ENCODE data around the gene SLC2A13.
A peak's percentile ranks its signal among the peaks of the same experiment; 100 is the strongest.
"Not testable (repeated sequence)": the region's sequence is repeated elsewhere in the genome, so short reads cannot be mapped to it uniquely, and the experiment has no call there.

Gene SLC2A13

DNA sequence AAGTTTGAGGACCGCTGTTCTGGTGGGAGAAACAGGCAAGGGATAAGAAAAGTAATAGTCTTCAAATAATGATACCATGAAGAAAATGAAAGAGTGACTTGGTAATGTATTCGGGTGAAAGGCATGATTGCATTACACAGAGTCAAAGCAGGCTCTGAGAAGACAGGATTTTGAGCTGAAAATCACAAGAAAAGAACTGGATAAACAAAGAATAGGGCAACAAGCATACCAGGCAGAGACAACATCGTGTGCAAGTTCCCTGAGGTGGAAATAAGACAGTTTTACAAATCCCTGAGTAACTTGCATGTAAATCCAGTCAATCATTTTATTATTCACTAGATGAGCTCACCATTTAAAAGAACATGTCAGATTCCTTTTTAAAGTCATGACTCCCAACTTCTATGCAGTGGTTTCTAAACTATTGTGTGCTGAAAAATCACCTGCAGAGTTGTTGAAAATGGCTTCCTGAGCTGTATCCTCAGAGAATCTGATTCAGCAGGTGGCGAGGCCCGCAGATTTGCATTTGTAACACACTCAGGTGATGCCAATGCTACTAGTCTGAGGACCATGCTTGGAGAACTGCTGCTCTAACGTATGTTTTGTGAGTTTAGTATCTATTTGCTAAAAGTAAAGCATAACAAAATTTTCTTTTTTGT is 353.3 kb downstream of the SLC2A13 start:
- DNase-seq (ENCODE audit: low read depth) = no peak

DNA sequence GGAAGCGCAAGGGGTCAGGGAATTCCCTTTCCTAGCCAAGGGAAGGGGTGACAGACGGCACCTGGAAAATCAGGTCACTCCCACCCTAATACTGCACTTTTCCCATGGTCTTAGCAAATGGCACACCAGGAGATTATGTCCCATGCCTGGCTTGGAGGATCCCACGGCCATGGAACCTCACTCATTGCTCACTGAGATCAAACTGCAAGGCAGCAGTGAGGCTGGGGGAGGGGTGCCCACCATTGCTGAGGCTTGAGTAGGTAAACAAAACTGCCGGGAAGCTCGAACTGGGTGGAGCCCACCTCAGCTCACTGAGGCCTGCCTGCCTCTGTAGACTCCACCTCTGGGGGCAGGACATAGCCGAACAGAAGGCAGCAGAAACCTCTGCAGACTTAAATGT is 359.7 kb downstream of the SLC2A13 start:
- not testable (repeated sequence) for DNase-seq (ENCODE audit: low read depth)

DNA sequence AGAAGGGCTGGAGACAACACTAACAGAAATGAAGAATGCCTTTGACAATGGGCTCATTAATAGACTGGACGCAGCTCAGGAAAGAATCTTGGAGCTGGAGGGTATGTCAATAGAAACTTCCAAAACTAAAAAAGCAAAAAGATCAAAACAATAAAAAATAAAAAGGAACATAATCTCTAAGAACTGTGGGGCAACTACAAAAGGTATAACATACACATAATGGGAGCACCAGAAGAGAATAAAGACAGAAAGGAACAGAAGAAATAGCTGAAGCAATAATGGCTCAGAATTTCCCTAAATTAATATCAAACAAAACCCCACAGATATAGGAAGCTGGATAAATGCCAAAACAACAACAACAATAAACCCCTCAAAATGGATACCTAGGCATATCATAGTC is 362.2 kb downstream of the SLC2A13 start:
- DNase-seq (ENCODE audit: low read depth) = no peak

DNA sequence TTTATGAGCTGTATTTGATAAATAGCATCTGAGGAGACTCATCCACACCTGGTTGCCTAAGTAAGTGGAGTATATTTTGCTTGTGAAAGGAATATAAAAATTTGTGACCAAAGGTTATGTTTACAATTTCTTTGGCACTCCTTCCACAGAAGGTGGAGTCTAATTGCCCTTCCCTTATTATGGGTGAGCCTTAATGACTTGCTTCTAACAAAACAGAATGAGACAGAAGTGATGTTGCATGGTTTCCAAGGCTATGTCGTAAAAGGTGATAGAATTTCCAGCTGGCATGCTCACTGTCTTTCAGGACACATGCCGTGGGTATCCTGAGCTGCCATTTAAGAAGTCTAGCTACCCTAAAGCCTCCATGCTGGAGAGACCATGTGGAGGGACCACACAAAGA is 369.5 kb downstream of the SLC2A13 start:
- DNase-seq (ENCODE audit: low read depth) = no peak

DNA sequence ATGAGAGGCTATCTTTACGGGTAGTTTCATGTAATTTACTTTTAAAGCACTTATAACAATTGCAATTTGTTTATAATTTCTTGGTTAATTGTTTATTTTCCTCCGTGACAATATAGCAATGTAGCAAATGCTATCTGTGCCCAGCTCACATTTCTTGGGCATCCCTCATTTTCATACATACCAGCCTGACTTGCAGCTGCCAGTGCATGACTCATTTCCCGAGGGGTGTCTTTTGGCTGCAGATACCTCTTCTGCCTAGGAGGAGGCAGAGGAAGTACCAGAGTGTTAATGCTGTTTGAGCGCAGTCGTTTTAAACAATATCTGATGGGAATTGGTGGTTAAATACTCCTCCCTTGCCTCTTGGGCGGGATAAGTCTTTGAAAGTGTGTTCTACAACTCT is 382.1 kb downstream of the SLC2A13 start:
- peak; percentile 53 for DNase-seq (ENCODE audit: low read depth)

DNA sequence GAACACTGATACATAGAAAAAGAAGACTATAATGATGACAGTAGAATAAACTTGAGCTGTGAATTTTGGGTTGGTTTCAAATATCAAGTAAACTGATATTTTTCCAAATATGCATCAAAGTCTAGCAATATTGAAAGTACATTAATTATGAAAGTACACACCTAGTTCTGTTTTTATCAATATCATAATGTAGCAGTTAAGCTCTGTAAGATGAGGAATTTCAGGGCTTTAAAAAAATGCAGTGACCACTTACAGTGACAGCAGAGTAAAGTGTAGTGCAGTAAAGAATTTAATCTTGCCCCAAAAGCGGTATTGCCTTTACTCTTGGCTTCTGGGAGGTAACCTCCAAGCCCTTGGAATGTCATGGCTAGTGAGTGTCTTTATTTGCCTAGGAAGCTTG is 383.4 kb downstream of the SLC2A13 start:
- no peak for DNase-seq (ENCODE audit: low read depth)

DNA sequence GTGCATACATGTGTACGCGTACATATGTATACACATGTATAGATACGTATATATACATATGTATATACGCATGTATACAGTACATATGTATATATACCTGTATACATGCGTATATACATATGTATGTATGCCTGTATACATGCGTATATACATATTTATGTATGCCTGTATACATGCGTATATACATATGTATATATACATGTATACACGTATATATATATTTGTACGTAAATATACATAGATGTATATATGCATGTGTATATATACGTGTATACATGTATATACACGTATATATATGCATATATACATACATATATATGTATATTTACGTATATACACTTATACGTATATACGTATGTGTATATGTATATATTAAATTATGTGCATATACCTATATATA is 392.3 kb downstream of the SLC2A13 start:
- DNase-seq (ENCODE audit: low read depth) = no peak

DNA sequence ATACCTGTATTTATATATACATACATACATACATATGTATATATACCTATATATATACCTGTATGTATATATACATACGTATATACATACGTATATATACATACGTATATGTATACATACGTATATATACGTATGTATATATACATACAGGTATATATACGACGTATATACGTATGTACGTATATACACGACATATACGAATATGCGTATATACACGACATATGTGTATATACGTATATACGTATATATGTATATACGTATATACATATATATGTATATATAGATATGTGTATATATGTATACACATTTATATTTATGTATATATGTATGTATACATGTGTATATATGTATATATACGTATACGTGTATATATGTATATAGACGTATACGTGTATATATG is 393.5 kb downstream of the SLC2A13 start:
- no peak for DNase-seq (ENCODE audit: low read depth)

All from HS-27A (cell line).